ENCODE results near the gene RTEL1.

Gene RTEL1

DNA sequence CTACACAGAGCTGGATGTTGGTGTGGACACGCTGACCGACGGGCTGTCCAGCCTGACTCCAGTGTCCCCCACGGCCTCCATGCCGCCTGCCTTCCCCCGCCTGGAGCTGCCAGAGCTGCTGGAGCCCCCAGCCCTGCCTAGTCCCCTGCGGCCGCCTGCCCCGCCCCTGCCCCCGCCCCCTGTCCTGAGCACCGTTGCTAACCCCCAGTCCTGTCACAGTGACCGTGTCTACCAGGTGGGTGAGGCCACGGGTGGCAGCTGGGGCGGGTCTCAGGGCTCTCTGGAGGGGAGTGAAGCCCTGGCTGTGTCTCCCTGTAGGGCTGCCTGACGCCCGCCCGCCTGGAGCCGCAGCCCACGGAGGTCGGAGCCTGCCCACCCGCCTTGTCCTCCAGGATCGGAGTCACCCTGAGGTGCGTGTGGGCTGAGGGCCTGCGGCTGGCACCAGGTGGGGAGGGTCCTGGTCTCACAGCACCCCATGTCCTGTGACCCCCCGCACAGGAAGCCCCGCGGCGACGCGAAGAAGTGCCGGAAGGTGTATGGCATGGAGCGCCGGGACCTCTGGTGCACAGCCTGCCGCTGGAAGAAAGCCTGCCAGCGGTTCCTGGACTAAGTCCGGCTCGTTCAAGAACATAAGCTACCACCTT, 84.4 kb downstream of the RTEL1 start:
- TF ChIP-seq, protein P1, sequence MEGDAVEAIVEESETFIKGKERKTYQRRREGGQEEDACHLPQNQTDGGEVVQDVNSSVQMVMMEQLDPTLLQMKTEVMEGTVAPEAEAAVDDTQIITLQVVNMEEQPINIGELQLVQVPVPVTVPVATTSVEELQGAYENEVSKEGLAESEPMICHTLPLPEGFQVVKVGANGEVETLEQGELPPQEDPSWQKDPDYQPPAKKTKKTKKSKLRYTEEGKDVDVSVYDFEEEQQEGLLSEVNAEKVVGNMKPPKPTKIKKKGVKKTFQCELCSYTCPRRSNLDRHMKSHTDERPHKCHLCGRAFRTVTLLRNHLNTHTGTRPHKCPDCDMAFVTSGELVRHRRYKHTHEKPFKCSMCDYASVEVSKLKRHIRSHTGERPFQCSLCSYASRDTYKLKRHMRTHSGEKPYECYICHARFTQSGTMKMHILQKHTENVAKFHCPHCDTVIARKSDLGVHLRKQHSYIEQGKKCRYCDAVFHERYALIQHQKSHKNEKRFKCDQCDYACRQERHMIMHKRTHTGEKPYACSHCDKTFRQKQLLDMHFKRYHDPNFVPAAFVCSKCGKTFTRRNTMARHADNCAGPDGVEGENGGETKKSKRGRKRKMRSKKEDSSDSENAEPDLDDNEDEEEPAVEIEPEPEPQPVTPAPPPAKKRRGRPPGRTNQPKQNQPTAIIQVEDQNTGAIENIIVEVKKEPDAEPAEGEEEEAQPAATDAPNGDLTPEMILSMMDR (IDR thresholded peaks at IDR 0.05; ENCODE audit: low read length) = no peak
- TF ChIP-seq EZH2 (optimal IDR thresholded peaks at IDR 0.05; ENCODE audit: low read depth, low read length) = no peak
- TF ChIP-seq EZH2phosphoT487 (IDR thresholded peaks at IDR 0.05; ENCODE audit: low read length) = no peak
- no peaks in the 10 kb centered on the region for H3K27me3 ChIP-seq (replicated peaks; ENCODE audit: insufficient read depth, low read length)
- H3K9me2 ChIP-seq (replicated peaks; ENCODE audit: insufficient read depth, low read length) = no peaks in the 10 kb centered on the region
- H3K9me3 ChIP-seq (replicated peaks; ENCODE audit: insufficient read depth, low read length) = no peaks in the 10 kb centered on the region
- DNase-seq = no peak
- H3K79me2 ChIP-seq (ENCODE audit: low read length) = peaks cover 13% of the 10 kb centered on the region
- H2AFZ ChIP-seq (ENCODE audit: low read length) = no peak overlapping the region
- peaks cover 8% of the 10 kb centered on the region for H3F3A ChIP-seq (ENCODE audit: insufficient read depth, low read length)
- no peaks in the 10 kb centered on the region for H3K4me1 ChIP-seq (ENCODE audit: low read length)
- H4K20me1 ChIP-seq (ENCODE audit: insufficient read depth, low read length) = no peaks in the 10 kb centered on the region
- no peaks in the 10 kb centered on the region for H3K36me3 ChIP-seq (replicated peaks; ENCODE audit: insufficient read depth, low read length)
- H3K27ac ChIP-seq (ENCODE audit: low read length) = no peak overlapping the region
- H3K4me2 ChIP-seq (ENCODE audit: low read depth, low read length) = no peak overlapping the region
- H3K4me3 ChIP-seq (ENCODE audit: low read length) = no peak overlapping the region
- H3K9ac ChIP-seq (ENCODE audit: low read length) = no peak overlapping the region

DNA sequence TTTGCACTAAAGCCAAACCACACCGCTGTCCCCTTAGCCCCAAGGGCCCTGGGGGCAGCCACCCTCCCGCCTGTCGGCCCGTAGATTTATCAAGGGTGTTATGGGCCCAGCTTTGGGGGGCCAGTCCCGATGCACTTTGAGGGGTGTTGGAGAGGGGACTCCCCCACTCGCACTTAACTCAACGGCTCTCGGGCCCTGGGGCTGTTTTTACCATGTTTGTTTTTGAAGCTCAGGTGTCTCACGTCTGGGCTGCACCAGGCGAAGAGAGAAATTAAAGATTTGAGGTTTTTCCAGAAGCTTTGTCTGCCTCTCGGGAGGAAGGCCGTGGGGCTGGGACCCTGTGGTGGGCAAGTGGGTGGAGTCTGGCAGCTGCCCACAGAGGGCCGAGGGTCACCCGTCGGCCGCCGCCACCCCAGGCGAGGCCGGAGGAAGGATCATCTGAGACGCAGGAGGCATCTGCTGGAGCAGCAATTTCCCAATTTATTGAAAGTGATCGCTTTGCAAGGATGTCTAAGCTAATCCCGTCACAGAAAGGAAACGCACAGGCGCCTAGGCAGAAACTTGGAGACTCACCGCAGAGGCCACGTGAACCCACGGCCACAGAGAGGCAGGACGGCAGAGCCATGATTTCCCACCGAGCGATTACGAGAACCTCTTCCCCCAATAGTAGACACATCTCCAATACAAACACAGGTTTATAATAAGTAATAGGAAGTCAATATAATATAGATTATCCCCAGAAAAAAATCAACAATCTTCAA, 85.3 kb downstream of the RTEL1 start:
- Histone ChIP-seq H3K27me3 (replicated peaks; ENCODE audit: insufficient read depth, low read length) (no peaks in the 10 kb centered on the region), H3K9me3 (replicated peaks; ENCODE audit: insufficient read depth, low read length) (no peaks in the 10 kb centered on the region), H4K20me1 (ENCODE audit: insufficient read depth, low read length) (no peaks in the 10 kb centered on the region), H3K9ac (ENCODE audit: low read length) (no peak overlapping the region), H3K4me2 (ENCODE audit: low read depth, low read length) (no peak overlapping the region), H3K27ac (ENCODE audit: low read length) (no peak overlapping the region), H3K4me1 (ENCODE audit: low read length) (no peaks in the 10 kb centered on the region), H3F3A (ENCODE audit: insufficient read depth, low read length) (peaks cover 4% of the 10 kb centered on the region), H3K4me3 (ENCODE audit: low read length) (no peak overlapping the region), H3K9me2 (replicated peaks; ENCODE audit: insufficient read depth, low read length) (no peaks in the 10 kb centered on the region), H2AFZ (ENCODE audit: low read length) (no peak overlapping the region), H3K79me2 (ENCODE audit: low read length) (peaks cover 8% of the 10 kb centered on the region), H3K36me3 (replicated peaks; ENCODE audit: insufficient read depth, low read length) (no peaks in the 10 kb centered on the region)
- no peak for DNase-seq
- TF ChIP-seq EZH2 (optimal IDR thresholded peaks at IDR 0.05; ENCODE audit: low read depth, low read length) (no peak), EZH2phosphoT487 (IDR thresholded peaks at IDR 0.05; ENCODE audit: low read length) (no peak)
- TF ChIP-seq, protein P1 (IDR thresholded peaks at IDR 0.05; ENCODE audit: low read length) = no peak

DNA sequence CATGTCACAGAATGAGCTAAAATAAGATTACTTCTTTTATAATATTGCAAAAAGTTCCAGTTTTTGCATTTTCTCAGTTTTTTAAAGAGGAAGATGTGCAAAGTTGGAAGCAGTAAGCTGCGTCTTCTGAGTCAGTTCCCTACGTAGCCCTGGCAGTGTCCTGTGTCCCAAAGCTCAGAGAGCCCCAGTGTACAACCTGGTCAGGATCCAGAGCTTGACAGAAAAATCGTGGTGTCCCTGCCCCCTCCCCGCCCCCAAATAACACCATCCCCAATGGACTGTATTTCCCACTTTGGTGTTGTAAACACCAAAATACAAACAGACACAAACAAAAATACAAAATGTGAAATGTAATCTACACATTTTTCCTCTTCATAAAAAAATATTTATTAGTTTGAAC, 86.0 kb downstream of the RTEL1 start:
- Histone ChIP-seq H3K4me1 (ENCODE audit: low read length) (no peaks in the 10 kb centered on the region), H3K9ac (ENCODE audit: low read length) (no peak overlapping the region), H3F3A (ENCODE audit: insufficient read depth, low read length) (no peaks in the 10 kb centered on the region; the same call in 1 of the 2 replicates), H3K9me2 (replicated peaks; ENCODE audit: insufficient read depth, low read length) (no peaks in the 10 kb centered on the region), H3K4me2 (ENCODE audit: low read depth, low read length) (no peak overlapping the region), H3K27me3 (replicated peaks; ENCODE audit: insufficient read depth, low read length) (0 out of 2 replicates have a peak, but pooled peaks cover 4% of the 10 kb centered on the region), H3K4me3 (ENCODE audit: low read length) (no peak overlapping the region), H3K79me2 (ENCODE audit: low read length) (peaks cover under 1% of the 10 kb centered on the region; the same call in 1 of the 2 replicates), H2AFZ (ENCODE audit: low read length) (no peak overlapping the region), H3K36me3 (replicated peaks; ENCODE audit: insufficient read depth, low read length) (no peaks in the 10 kb centered on the region), H4K20me1 (ENCODE audit: insufficient read depth, low read length) (no peaks in the 10 kb centered on the region), H3K27ac (ENCODE audit: low read length) (no peak overlapping the region), H3K9me3 (replicated peaks; ENCODE audit: insufficient read depth, low read length) (no peaks in the 10 kb centered on the region)
- DNase-seq = no peak
- TF ChIP-seq EZH2phosphoT487 (IDR thresholded peaks at IDR 0.05; ENCODE audit: low read length) = no peak
- TF ChIP-seq, protein P1 (IDR thresholded peaks at IDR 0.05; ENCODE audit: low read length) = no peak
- TF ChIP-seq EZH2 (optimal IDR thresholded peaks at IDR 0.05; ENCODE audit: low read depth, low read length) = no peak

Data from MM.1S (cell line).